Endodermal cell (in vitro differentiated cells): ENCODE measurements around the gene DPP10. TPM values are rescaled to one million over a fixed set of nuclear protein-coding genes. Genes with fewer than 3 reads are reported as not detected.

Experiments
- DNase-seq: peaks from one replicate; pipeline ENCODE4 v3.0.0-alpha.2; 2017
- H3K27ac ChIP-seq: 2 replicates; pipeline ENCODE4 v1.5.1; 2013; ENCODE audit warnings: mild to moderate bottlenecking, low read depth, low read length, moderate library complexity
- H3K27me3 ChIP-seq: 2 replicates; pipeline ENCODE4 v1.6.1; 2013; ENCODE audit warnings: mild to moderate bottlenecking, low read length, moderate library complexity; ENCODE audit not compliant: insufficient read depth, control insufficient read depth, poor library complexity, severe bottlenecking
- H3K36me3 ChIP-seq: 2 replicates; pipeline ENCODE4 v1.7.0; 2013; ENCODE audit warnings: mild to moderate bottlenecking, low read length, moderate library complexity; ENCODE audit not compliant: control insufficient read depth, insufficient read depth
- H3K4me1 ChIP-seq: one replicate; pipeline ENCODE4 v1.7.0; 2013; ENCODE audit warnings: low read length; ENCODE audit not compliant: control insufficient read depth, insufficient read depth
- H3K4me3 ChIP-seq: 2 replicates; pipeline ENCODE4 v1.5.1; 2013; ENCODE audit warnings: mild to moderate bottlenecking, low read length, moderate library complexity
- H3K9ac ChIP-seq: 2 replicates; pipeline ENCODE4 v1.6.1; 2013; ENCODE audit warnings: mild to moderate bottlenecking, low read length, moderate library complexity; ENCODE audit not compliant: poor library complexity, severe bottlenecking; ENCODE audit errors: extremely low read depth
- H3K9me3 ChIP-seq: 2 replicates; pipeline ENCODE4 v1.6.1; 2013; ENCODE audit warnings: mild to moderate bottlenecking, low read length, moderate library complexity; ENCODE audit not compliant: control insufficient read depth
- H3K27ac Mint-ChIP-seq: 2 replicates; pipeline ENCODE4 v1.8.0; 2020; ENCODE audit warnings: mixed read lengths
- H3K27me3 Mint-ChIP-seq: 2 replicates; pipeline ENCODE4 v1.8.0; 2021; ENCODE audit warnings: mild to moderate bottlenecking, mixed read lengths; ENCODE audit not compliant: insufficient read depth
- H3K36me3 Mint-ChIP-seq: 2 replicates; pipeline ENCODE4 v1.8.0; 2020; ENCODE audit warnings: low read depth, mixed read lengths
- H3K4me1 Mint-ChIP-seq: 2 replicates; pipeline ENCODE4 v1.8.0; 2020; ENCODE audit warnings: mixed read lengths
- H3K4me3 Mint-ChIP-seq: 2 replicates; pipeline ENCODE4 v1.8.0; 2020; ENCODE audit warnings: mild to moderate bottlenecking, moderate library complexity, mixed read lengths
- H3K9me3 Mint-ChIP-seq: 2 replicates; pipeline ENCODE4 v1.8.0; 2020; ENCODE audit warnings: mild to moderate bottlenecking, mixed read lengths
- CTCF ChIP-seq: fragments of 200-600 bp; sonication (generic); conservative IDR thresholded peaks from 2 replicates; pipeline ENCODE4 v1.5.0; 2021; ENCODE audit warnings: antibody characterized with exemption, mild to moderate bottlenecking
- WGBS, 2 experiments: methylation state at CpG; one replicate each; pipeline versions ENCODE4 v1.1.5 to v1.1.7; 2013; ENCODE audit warnings: missing lambda C conversion rate in 2 of 2, mixed read lengths in 1 of 2; ENCODE audit not compliant: insufficient coverage in 1 of 2, insufficient read length in 1 of 2; 5-methylcytosine and 5-hydroxymethylcytosine counted together
- total RNA-seq, 2 donors: library from RNA; stranded (reverse); fragmentation: NEBNext Ultra II Directional in 1 of 2; extraction: Animal tissue kit (Norgen Biotek cat#: 25700) in 1 of 2; gene quantifications; 2 replicates in 1 of 2; 3 replicates in 1 of 2; pipeline ENCODE4 v1.2.1, GENCODE V29; 2021

DPP10 gene
- total RNA-seq, 2 donors from 2014 or later = 8.2 to 19.2 TPM

DNA sequence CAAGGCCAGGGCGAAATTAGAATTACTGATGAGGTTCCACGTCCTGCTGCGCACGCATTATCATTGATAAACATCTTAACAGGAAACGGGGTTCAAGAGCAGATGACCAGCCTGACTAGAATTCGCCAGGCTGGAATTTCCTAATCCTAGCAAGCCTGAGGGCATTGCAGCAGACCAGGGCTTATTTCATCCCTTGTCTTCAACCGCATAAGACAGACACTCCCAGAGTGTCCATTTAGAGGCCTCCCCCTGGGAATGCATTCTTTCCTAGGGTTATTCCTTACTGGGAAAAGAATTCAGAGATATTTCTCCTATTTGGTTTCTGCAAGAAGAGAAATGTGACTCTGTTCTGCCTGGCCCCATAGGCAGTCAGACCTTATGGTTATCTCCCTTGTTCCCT, 486.8 kb downstream of the DPP10 start:
- Mint-ChIP-seq H3K4me3 (no peak overlapping the region), H3K36me3 (no peaks in the 10 kb centered on the region), H3K9me3 (peaks cover 48% of the 10 kb centered on the region), H3K27me3 (no peaks in the 10 kb centered on the region), H3K27ac (no peak overlapping the region), H3K4me1 (no peaks in the 10 kb centered on the region)
- Histone ChIP-seq H3K27me3 (no peaks in the 10 kb centered on the region), H3K9ac (no peak overlapping the region), H3K4me3 (no peak overlapping the region), H3K9me3 (peaks cover 12% of the 10 kb centered on the region), H3K36me3 (no peaks in the 10 kb centered on the region), H3K27ac (no peak overlapping the region), H3K4me1 (no peaks in the 10 kb centered on the region)
- DNase-seq = no peak
- TF ChIP-seq CTCF = no peak
- WGBS, 2 experiments = 92% methylated on average over 6 to 7 of the region's 7 CpGs

GRCh38 chr2:114933671-114934241, 491.3 kb downstream of the DPP10 start:
- Mint-ChIP-seq H3K9me3 (peaks cover 27% of the 10 kb centered on the region), H3K4me1 (no peaks in the 10 kb centered on the region), H3K27ac (no peak overlapping the region), H3K27me3 (no peaks in the 10 kb centered on the region), H3K36me3 (no peaks in the 10 kb centered on the region), H3K4me3 (no peak overlapping the region)
- WGBS, 2 experiments = 89 to 92% methylated on average over 3 to 4 of the region's 4 CpGs
- no peak for DNase-seq
- Histone ChIP-seq H3K36me3 (no peaks in the 10 kb centered on the region), H3K4me3 (no peak overlapping the region), H3K9ac (no peak overlapping the region), H3K9me3 (peaks cover under 1% of the 10 kb centered on the region), H3K27ac (no peak overlapping the region), H3K4me1 (no peaks in the 10 kb centered on the region), H3K27me3 (no peaks in the 10 kb centered on the region)
- no peak for TF ChIP-seq CTCF

DNA sequence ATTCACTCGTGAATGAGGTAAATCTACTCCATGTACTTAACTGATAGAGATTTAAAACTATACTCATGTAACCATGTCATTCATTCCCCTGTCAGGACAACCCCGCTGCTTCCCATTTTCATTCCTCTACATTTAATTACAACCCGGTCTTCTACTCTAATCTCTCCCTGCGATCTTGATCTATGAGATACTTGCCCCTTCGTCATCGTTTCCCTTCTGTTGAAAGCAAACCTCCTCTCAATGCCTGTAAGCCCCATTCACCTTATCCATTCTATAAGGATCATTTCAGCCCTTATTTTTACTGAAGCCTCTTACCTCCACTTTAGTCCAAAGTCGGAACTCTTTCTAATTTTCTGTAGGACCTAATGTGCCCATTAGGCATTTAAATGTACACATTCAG, 492.6 kb downstream of the DPP10 start:
- Mint-ChIP-seq H3K4me3 (no peak overlapping the region), H3K9me3 (peaks cover 15% of the 10 kb centered on the region), H3K27me3 (no peaks in the 10 kb centered on the region), H3K36me3 (no peaks in the 10 kb centered on the region), H3K4me1 (no peaks in the 10 kb centered on the region), H3K27ac (no peak overlapping the region)
- no peaks in the 10 kb centered on the region for H3K4me1 ChIP-seq
- WGBS, 2 experiments = 91 to 95% methylated on average over 6 to 7 of the region's 7 CpGs
- H3K9me3 ChIP-seq = no peaks in the 10 kb centered on the region
- DNase-seq = no peak
- H3K9ac ChIP-seq = no peak overlapping the region
- no peak for TF ChIP-seq CTCF
- H3K27me3 ChIP-seq = no peaks in the 10 kb centered on the region
- H3K4me3 ChIP-seq = no peak overlapping the region
- H3K27ac ChIP-seq = no peak overlapping the region
- H3K36me3 ChIP-seq = no peaks in the 10 kb centered on the region
